Endodermal cell (in vitro differentiated cells): ENCODE measurements around the gene CRPPA. TPM values are rescaled to one million over a fixed set of nuclear protein-coding genes. Genes with fewer than 3 reads are reported as not detected.

Experiments used
- DNase-seq: peaks from one replicate; pipeline ENCODE4 v3.0.0-alpha.2; 2017
- H3K27ac ChIP-seq: 2 replicates; pipeline ENCODE4 v1.5.1; 2013; ENCODE audit warnings: mild to moderate bottlenecking, low read depth, low read length, moderate library complexity
- H3K27me3 ChIP-seq: 2 replicates; pipeline ENCODE4 v1.6.1; 2013; ENCODE audit warnings: mild to moderate bottlenecking, low read length, moderate library complexity; ENCODE audit not compliant: insufficient read depth, control insufficient read depth, poor library complexity, severe bottlenecking
- H3K36me3 ChIP-seq: 2 replicates; pipeline ENCODE4 v1.7.0; 2013; ENCODE audit warnings: mild to moderate bottlenecking, low read length, moderate library complexity; ENCODE audit not compliant: control insufficient read depth, insufficient read depth
- H3K4me1 ChIP-seq: one replicate; pipeline ENCODE4 v1.7.0; 2013; ENCODE audit warnings: low read length; ENCODE audit not compliant: control insufficient read depth, insufficient read depth
- H3K4me3 ChIP-seq: 2 replicates; pipeline ENCODE4 v1.5.1; 2013; ENCODE audit warnings: mild to moderate bottlenecking, low read length, moderate library complexity
- H3K9ac ChIP-seq: 2 replicates; pipeline ENCODE4 v1.6.1; 2013; ENCODE audit warnings: mild to moderate bottlenecking, low read length, moderate library complexity; ENCODE audit not compliant: poor library complexity, severe bottlenecking; ENCODE audit errors: extremely low read depth
- H3K9me3 ChIP-seq: 2 replicates; pipeline ENCODE4 v1.6.1; 2013; ENCODE audit warnings: mild to moderate bottlenecking, low read length, moderate library complexity; ENCODE audit not compliant: control insufficient read depth
- H3K27ac Mint-ChIP-seq: 2 replicates; pipeline ENCODE4 v1.8.0; 2020; ENCODE audit warnings: mixed read lengths
- H3K27me3 Mint-ChIP-seq: 2 replicates; pipeline ENCODE4 v1.8.0; 2021; ENCODE audit warnings: mild to moderate bottlenecking, mixed read lengths; ENCODE audit not compliant: insufficient read depth
- H3K36me3 Mint-ChIP-seq: 2 replicates; pipeline ENCODE4 v1.8.0; 2020; ENCODE audit warnings: low read depth, mixed read lengths
- H3K4me1 Mint-ChIP-seq: 2 replicates; pipeline ENCODE4 v1.8.0; 2020; ENCODE audit warnings: mixed read lengths
- H3K4me3 Mint-ChIP-seq: 2 replicates; pipeline ENCODE4 v1.8.0; 2020; ENCODE audit warnings: mild to moderate bottlenecking, moderate library complexity, mixed read lengths
- H3K9me3 Mint-ChIP-seq: 2 replicates; pipeline ENCODE4 v1.8.0; 2020; ENCODE audit warnings: mild to moderate bottlenecking, mixed read lengths
- WGBS, 2 experiments: methylation state at CpG; one replicate each; pipeline versions ENCODE4 v1.1.5 to v1.1.7; 2013; ENCODE audit warnings: missing lambda C conversion rate in 2 of 2, mixed read lengths in 1 of 2; ENCODE audit not compliant: insufficient coverage in 1 of 2, insufficient read length in 1 of 2; 5-methylcytosine and 5-hydroxymethylcytosine counted together
- total RNA-seq, 2 donors: library from RNA; stranded (reverse); fragmentation: NEBNext Ultra II Directional in 1 of 2; extraction: Animal tissue kit (Norgen Biotek cat#: 25700) in 1 of 2; gene quantifications; 2 replicates in 1 of 2; 3 replicates in 1 of 2; pipeline ENCODE4 v1.2.1, GENCODE V29; 2021
- TF ChIP-seq, protein P1 (sequence below): fragments of 200-600 bp; sonication (generic); conservative IDR thresholded peaks from 2 replicates; pipeline ENCODE4 v1.5.0; 2021; ENCODE audit warnings: antibody characterized with exemption, mild to moderate bottlenecking

The CRPPA gene
- total RNA-seq, 2 donors from 2014 or later = 3.7 to 5.4 TPM

- peaks cover 5% of the 10 kb centered on the region for H3K4me1 Mint-ChIP-seq
- no peak for DNase-seq
- H3K27me3 Mint-ChIP-seq = no peaks in the 10 kb centered on the region
- no peaks in the 10 kb centered on the region for H3K36me3 Mint-ChIP-seq
- no peaks in the 10 kb centered on the region for H3K9me3 Mint-ChIP-seq
- H3K27me3 ChIP-seq = no peaks in the 10 kb centered on the region
- 87% methylated on average over 2 of the region's 2 CpGs; no CpG with 5 or more reads in 1 of the 2 experiments for WGBS, 2 experiments
- H3K27ac ChIP-seq = no peak overlapping the region
- no peak overlapping the region for H3K9ac ChIP-seq
- H3K9me3 ChIP-seq = no peaks in the 10 kb centered on the region
- H3K27ac Mint-ChIP-seq = no peak overlapping the region
- H3K36me3 ChIP-seq = no peaks in the 10 kb centered on the region
- H3K4me1 ChIP-seq = no peaks in the 10 kb centered on the region
- no peak overlapping the region for H3K4me3 ChIP-seq
- TF ChIP-seq, protein P1, sequence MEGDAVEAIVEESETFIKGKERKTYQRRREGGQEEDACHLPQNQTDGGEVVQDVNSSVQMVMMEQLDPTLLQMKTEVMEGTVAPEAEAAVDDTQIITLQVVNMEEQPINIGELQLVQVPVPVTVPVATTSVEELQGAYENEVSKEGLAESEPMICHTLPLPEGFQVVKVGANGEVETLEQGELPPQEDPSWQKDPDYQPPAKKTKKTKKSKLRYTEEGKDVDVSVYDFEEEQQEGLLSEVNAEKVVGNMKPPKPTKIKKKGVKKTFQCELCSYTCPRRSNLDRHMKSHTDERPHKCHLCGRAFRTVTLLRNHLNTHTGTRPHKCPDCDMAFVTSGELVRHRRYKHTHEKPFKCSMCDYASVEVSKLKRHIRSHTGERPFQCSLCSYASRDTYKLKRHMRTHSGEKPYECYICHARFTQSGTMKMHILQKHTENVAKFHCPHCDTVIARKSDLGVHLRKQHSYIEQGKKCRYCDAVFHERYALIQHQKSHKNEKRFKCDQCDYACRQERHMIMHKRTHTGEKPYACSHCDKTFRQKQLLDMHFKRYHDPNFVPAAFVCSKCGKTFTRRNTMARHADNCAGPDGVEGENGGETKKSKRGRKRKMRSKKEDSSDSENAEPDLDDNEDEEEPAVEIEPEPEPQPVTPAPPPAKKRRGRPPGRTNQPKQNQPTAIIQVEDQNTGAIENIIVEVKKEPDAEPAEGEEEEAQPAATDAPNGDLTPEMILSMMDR = no peak
- no peak overlapping the region for H3K4me3 Mint-ChIP-seq
Measured at GRCh38 chr7:16436306-16436705, 15.0 kb upstream of the CRPPA start.

DNA sequence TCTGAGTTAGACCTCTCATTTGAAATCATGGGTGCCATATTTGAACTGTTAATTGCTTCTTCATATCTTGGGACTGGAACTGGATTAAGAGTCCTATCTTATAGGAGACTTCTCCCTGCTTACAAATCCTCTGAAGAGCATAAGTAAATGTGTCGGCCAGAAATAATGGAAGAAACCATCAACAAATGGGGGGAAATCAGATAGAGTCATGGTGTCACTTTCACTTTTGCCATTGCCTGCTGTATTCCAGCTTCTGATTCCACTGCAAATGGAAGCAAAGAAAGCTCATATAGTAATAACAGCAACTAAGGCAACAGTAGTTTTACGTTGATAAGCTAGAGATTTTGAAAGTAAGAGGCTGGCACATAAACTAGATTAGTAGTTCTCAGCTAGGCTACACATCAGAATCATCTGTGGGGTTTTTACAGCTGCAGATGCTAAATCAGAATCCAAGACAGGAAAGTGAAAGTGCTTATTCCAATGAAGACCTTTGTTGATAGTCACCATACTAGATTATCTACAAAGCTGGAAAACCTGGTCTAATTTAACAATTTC, 12.3 kb upstream of the CRPPA start:
- H3K27ac ChIP-seq = no peak overlapping the region
- DNase-seq = no peak
- WGBS, 2 experiments = 94 to 100% methylated on average over 2 of the region's 2 CpGs
- peaks cover 9% of the 10 kb centered on the region for H3K4me1 Mint-ChIP-seq
- H3K4me3 Mint-ChIP-seq = no peak overlapping the region
- H3K27me3 Mint-ChIP-seq = no peaks in the 10 kb centered on the region
- H3K36me3 ChIP-seq = no peaks in the 10 kb centered on the region
- H3K9ac ChIP-seq = no peak overlapping the region
- H3K36me3 Mint-ChIP-seq = no peaks in the 10 kb centered on the region
- TF ChIP-seq, protein P1 = no peak
- no peaks in the 10 kb centered on the region for H3K9me3 Mint-ChIP-seq
- no peak overlapping the region for H3K4me3 ChIP-seq
- H3K27me3 ChIP-seq = no peaks in the 10 kb centered on the region
- H3K27ac Mint-ChIP-seq = no peak overlapping the region
- H3K4me1 ChIP-seq = peaks cover 4% of the 10 kb centered on the region
- H3K9me3 ChIP-seq = no peaks in the 10 kb centered on the region

GRCh38 chr7:16432425-16432731, 11.0 kb upstream of the CRPPA start:
- WGBS, 2 experiments = 100% methylated on average over 1 of the region's 1 CpG; no CpG with 5 or more reads in 1 of the 2 experiments
- Mint-ChIP-seq H3K4me1 (peaks cover 4% of the 10 kb centered on the region), H3K4me3 (no peak overlapping the region), H3K27ac (no peak overlapping the region), H3K36me3 (no peaks in the 10 kb centered on the region), H3K27me3 (no peaks in the 10 kb centered on the region), H3K9me3 (no peaks in the 10 kb centered on the region)
- TF ChIP-seq, protein P1 = no peak
- Histone ChIP-seq H3K9me3 (no peaks in the 10 kb centered on the region), H3K4me3 (no peak overlapping the region), H3K4me1 (peaks cover 6% of the 10 kb centered on the region), H3K9ac (no peak overlapping the region), H3K27ac (no peak overlapping the region), H3K36me3 (no peaks in the 10 kb centered on the region), H3K27me3 (no peaks in the 10 kb centered on the region)
- no peak for DNase-seq
